ENCODE data around the gene MECR.
"Not testable (repeated sequence)": the region's sequence is repeated elsewhere in the genome, so short reads cannot be mapped to it uniquely, and the experiment has no call there.

The MECR gene

GRCh38 chr1:29164588-29164987 lies 66.1 kb downstream of the MECR start:
- no peak for DNase-seq

- DNase-seq = no peak
Measured at GRCh38 chr1:29162476-29163138, 68.1 kb downstream of the MECR start.

GRCh38 chr1:29162025-29162424 lies 68.7 kb downstream of the MECR start:
- no peak for DNase-seq

- no peak for DNase-seq
Measured at GRCh38 chr1:29159773-29160172, 71.0 kb downstream of the MECR start.

- no peak for DNase-seq
Measured at GRCh38 chr1:29157269-29157601, 73.5 kb downstream of the MECR start.

- no peak for DNase-seq
Measured at GRCh38 chr1:29156543-29157268, 74.0 kb downstream of the MECR start.

- no peak for DNase-seq
Measured at GRCh38 chr1:29152046-29152805, 78.5 kb downstream of the MECR start.

GRCh38 chr1:29150346-29150745 lies 80.4 kb downstream of the MECR start:
- not testable (repeated sequence) for DNase-seq

- DNase-seq = no peak
Measured at GRCh38 chr1:29148656-29149491, 81.9 kb downstream of the MECR start.

- no peak for DNase-seq
Measured at GRCh38 chr1:29145739-29146437, 84.8 kb downstream of the MECR start.

- no peak for DNase-seq
Measured at GRCh38 chr1:29144178-29144577, 86.6 kb downstream of the MECR start.

- no peak for DNase-seq
Measured at GRCh38 chr1:29142714-29143113, 88.0 kb downstream of the MECR start.

All from cerebellar nuclear complex (tissue), 1 donor.